SK-N-SH (cell line): ENCODE data around the gene TBL1Y. TPM values are rescaled to one million over a fixed set of nuclear protein-coding genes. Genes with fewer than 3 reads are reported as not detected.

Experiments used
- CTCF ChIA-PET: fragments of 300-600, 350-600 bp; formaldehyde crosslinking; extraction: SDS; loops from one replicate; lab custom pipeline; 2021; lab: Yijun Ruan, JAX
- POLR2A ChIA-PET: fragments of 350-600 bp; sonication (Branson Sonifier 250); formaldehyde crosslinking; extraction: SDS; loops from one replicate; lab custom pipeline; 2020; ENCODE audit warnings: antibody characterized with exemption, inconsistent platforms; lab: Yijun Ruan, JAX
- DNase-seq: peaks from one replicate; pipeline ENCODE4 v3.0.0; 2012
- H2AFZ ChIP-seq: fragments of 200-600 bp; sonication (generic); 2 replicates; pipeline ENCODE4 v1.8.1; 2016; ENCODE audit warnings: antibody characterized with exemption, mild to moderate bottlenecking, low read depth
- H3F3A ChIP-seq: fragments of 200-600 bp; sonication (generic); replicated peaks from 2 replicates; pipeline ENCODE3; 2016; ENCODE audit warnings: antibody characterized with exemption, mild to moderate bottlenecking; ENCODE audit not compliant: insufficient read depth
- H3K27ac ChIP-seq, 2 experiments: fragments of 200-500 bp in 1 of 2; fragments of 200-600 bp in 1 of 2; sonication (Bioruptor generic) in 1 of 2; sonication (generic), shearing (Covaris generic) in 1 of 2; 2 replicates each; pipeline versions ENCODE4 v1.5.1 to v1.6.1; 2014 to 2016; ENCODE audit warnings: low read depth in 2 of 2, inconsistent platforms in 1 of 2, low read length in 1 of 2, mild to moderate bottlenecking in 1 of 2, mixed read lengths in 1 of 2
- H3K27me3 ChIP-seq: fragments of 200-600 bp; sonication (generic), shearing (Covaris generic); 2 replicates; pipeline ENCODE4 v1.6.1; 2016; ENCODE audit warnings: mixed run types; ENCODE audit not compliant: insufficient read depth
- H3K36me3 ChIP-seq, 2 experiments: fragments of 200-500 bp in 1 of 2; fragments of 200-600 bp in 1 of 2; sonication (Bioruptor generic) in 1 of 2; sonication (generic) in 1 of 2; replicated peaks in 1 of 2; 2 replicates each; pipeline versions ENCODE3 to v1.5.1; 2014 to 2016; ENCODE audit warnings: low read length in 1 of 2, mild to moderate bottlenecking in 1 of 2; ENCODE audit not compliant: insufficient read depth in 2 of 2, control insufficient read depth in 1 of 2
- H3K4me1 ChIP-seq, 2 experiments: fragments of 200-500 bp in 1 of 2; fragments of 200-600 bp in 1 of 2; sonication (Bioruptor generic) in 1 of 2; sonication (generic), shearing (Covaris generic) in 1 of 2; 2 replicates each; pipeline versions ENCODE4 v1.5.1 to v1.6.1; 2014 to 2016; ENCODE audit warnings: low read depth in 1 of 2, low read length in 1 of 2, mixed run types in 1 of 2; ENCODE audit not compliant: insufficient read depth in 2 of 2, control insufficient read depth in 1 of 2
- H3K4me2 ChIP-seq: fragments of 200-600 bp; sonication (generic), shearing (Covaris generic); 2 replicates; pipeline ENCODE4 v1.6.1; 2017; ENCODE audit warnings: mixed run types
- H3K4me3 ChIP-seq, 2 experiments: fragments of 200-500 bp in 1 of 2; fragments of 200-600 bp in 1 of 2; sonication (Bioruptor generic) in 1 of 2; sonication (generic), shearing (Covaris generic) in 1 of 2; 2 replicates each; pipeline versions ENCODE4 v1.5.1 to v1.8.1; 2014 to 2016; ENCODE audit warnings: low read depth in 2 of 2, inconsistent platforms in 1 of 2, low read length in 1 of 2, mild to moderate bottlenecking in 1 of 2, mixed read lengths in 1 of 2, moderate library complexity in 1 of 2
- H3K79me2 ChIP-seq: fragments of 200-600 bp; sonication (generic); 2 replicates; pipeline ENCODE4 v1.8.1; 2017; ENCODE audit warnings: mild to moderate bottlenecking; ENCODE audit not compliant: insufficient read depth
- H3K9ac ChIP-seq: fragments of 200-600 bp; sonication (generic); 2 replicates; pipeline ENCODE4 v1.6.1; 2017; ENCODE audit warnings: mixed run types
- H3K9me2 ChIP-seq: fragments of 200-600 bp; sonication (generic); 2 replicates; pipeline ENCODE4 v1.6.1; 2017; ENCODE audit warnings: mixed run types
- H3K9me3 ChIP-seq: fragments of 200-600 bp; sonication (generic); 2 replicates; pipeline ENCODE4 v1.6.1; 2017; ENCODE audit warnings: mixed run types, mild to moderate bottlenecking, moderate library complexity
- H4K20me1 ChIP-seq: fragments of 200-600 bp; sonication (generic); 2 replicates; pipeline ENCODE4 v1.6.1; 2017; ENCODE audit warnings: mild to moderate bottlenecking, mixed run types; ENCODE audit not compliant: insufficient read depth
- ELF1 ChIP-seq: IDR thresholded peaks from 2 replicates; pipeline ENCODE4 v1.4.0; 2012
- EP300 ChIP-seq, 2 experiments: IDR thresholded peaks; 2 replicates each; pipeline versions ENCODE4 v1.4.0 to v1.6.1; 2012; ENCODE audit warnings: borderline replicate concordance in 1 of 2, low read depth in 1 of 2, low read length in 1 of 2
- FOXJ3 ChIP-seq: sonication (generic); formaldehyde crosslinking; IDR thresholded peaks from 2 replicates; pipeline ENCODE4 v1.5.1; 2020; ENCODE audit warnings: mild to moderate bottlenecking, missing genetic modification reagents
- IRF3 ChIP-seq: fragments of 150-350 bp; IDR thresholded peaks from 2 replicates; pipeline ENCODE4 v1.6.1; 2016; ENCODE audit warnings: mild to moderate bottlenecking, low read depth, low read length
- JUND ChIP-seq: IDR thresholded peaks from 2 replicates; pipeline ENCODE4 v1.4.0; 2012
- MXI1 ChIP-seq: IDR thresholded peaks from 2 replicates; pipeline ENCODE4 v1.6.1; 2012; ENCODE audit warnings: mild to moderate bottlenecking, low read depth, low read length, improper control_type of control experiment
- PBX3 ChIP-seq: IDR thresholded peaks from 2 replicates; pipeline ENCODE4; 2012
- RFX5 ChIP-seq: IDR thresholded peaks from 2 replicates; pipeline ENCODE4 v1.6.1; 2012; ENCODE audit warnings: mild to moderate bottlenecking, improper control_type of control experiment, low read length
- SIN3A ChIP-seq: IDR thresholded peaks from 2 replicates; pipeline ENCODE4 v1.6.1; 2012; ENCODE audit warnings: low read depth, mild to moderate bottlenecking, low read length, moderate library complexity, borderline replicate concordance
- SMC3 ChIP-seq: IDR thresholded peaks from 2 replicates; pipeline ENCODE4 v1.6.1; 2012; ENCODE audit warnings: low read depth, low read length, improper control_type of control experiment
- USF1 ChIP-seq: IDR thresholded peaks from 2 replicates; pipeline ENCODE4 v1.4.0; 2012; ENCODE audit warnings: low read depth, borderline replicate concordance
- USF2 ChIP-seq: fragments of 150-350 bp; IDR thresholded peaks from 2 replicates; pipeline ENCODE4 v1.6.1; 2017; ENCODE audit warnings: antibody characterized with exemption, low read length, low read depth, borderline replicate concordance
- WGBS: methylation state at CpG from one replicate; pipeline ENCODE4 v1.1.6; 2017; ENCODE audit warnings: low lambda C conversion rate; 5-methylcytosine and 5-hydroxymethylcytosine counted together
- polyA plus RNA-seq, 3 experiments: library from polyadenylated mRNA; depleted of rRNA; stranded (reverse); fragments of >200 nt; gene quantifications; 2 replicates each; pipeline ENCODE4 v1.2.3, GENCODE V29; 2012
- TF ChIP-seq, protein P1 (sequence below): fragments of 200-600 bp; sonication (generic); IDR thresholded peaks from 2 replicates; pipeline ENCODE4 v1.6.1; 2017; ENCODE audit warnings: antibody characterized with exemption, mild to moderate bottlenecking, moderate library complexity
- TF ChIP-seq, protein P2 (sequence below): IDR thresholded peaks from 2 replicates; pipeline ENCODE4 v1.4.0; 2012; ENCODE audit warnings: low read depth

The TBL1Y gene
- polyA plus RNA-seq (2012; rRNA removed): not detected in 2 replicates
- polyA plus RNA-seq (2012; cell fraction: cytosol; rRNA removed): not detected in 2 replicates
- polyA plus RNA-seq (2012; cell fraction: nucleus; rRNA removed): not detected in 2 replicates

- H3K4me1 ChIP-seq: no peaks in the 10 kb centered on the region
- H3F3A ChIP-seq: no peaks in the 10 kb centered on the region
- POLR2A ChIA-PET: no interaction called here
- no peak within 1 kb of the TSS for H3K4me2 ChIP-seq
- no peaks in the 10 kb centered on the region for H3K36me3 ChIP-seq
- no peaks in the 10 kb centered on the region for H3K79me2 ChIP-seq
- H3K9me3 ChIP-seq: no peaks in the 10 kb centered on the region
- WGBS: no CpG with 5 or more reads among the region's 91 CpGs
- H3K9ac ChIP-seq: no peak within 1 kb of the TSS
- CTCF ChIA-PET: no interaction called here
- H3K9me2 ChIP-seq: no peaks in the 10 kb centered on the region
- H3K27me3 ChIP-seq: no peaks in the 10 kb centered on the region
- H3K4me3 ChIP-seq: no peak within 1 kb of the TSS
- H3K27ac ChIP-seq: no peak within 1 kb of the TSS
- H2AFZ ChIP-seq: no peak within 1 kb of the TSS
- H4K20me1 ChIP-seq: no peaks in the 10 kb centered on the region
- no peak for DNase-seq
- TF ChIP-seq ELF1 (no peak), USF2 (no peak), PBX3 (no peak), IRF3 (no peak), EP300 (IDR thresholded peaks at IDR 0.05; ENCODE audit: borderline replicate concordance in 1 of 2, low read depth in 1 of 2, low read length in 1 of 2) (no peak)
Observed at GRCh38 chrY:6910372-6911252, at the start of gene TBL1Y. Gene TBL1Y (plus strand): TSS chrY:6910697. CDS start chrY:7025085, 114,388 bp downstream.

GRCh38 chrY:6894496-6894895 is 16.0 kb upstream of the TBL1Y start:
- H3F3A ChIP-seq: no peaks in the 10 kb centered on the region
- H3K9me2 ChIP-seq: no peaks in the 10 kb centered on the region
- POLR2A ChIA-PET: no interaction called here
- no peaks in the 10 kb centered on the region for H3K79me2 ChIP-seq
- no peaks in the 10 kb centered on the region for H4K20me1 ChIP-seq
- H3K27me3 ChIP-seq: no peaks in the 10 kb centered on the region
- no CpG with 5 or more reads among the region's 3 CpGs for WGBS
- no peak overlapping the region for H3K9ac ChIP-seq
- DNase-seq: no peak
- no peaks in the 10 kb centered on the region for H3K4me1 ChIP-seq
- H3K27ac ChIP-seq: no peak overlapping the region
- H3K36me3 ChIP-seq: no peaks in the 10 kb centered on the region
- H3K9me3 ChIP-seq: no peaks in the 10 kb centered on the region
- no peak overlapping the region for H2AFZ ChIP-seq
- no peak overlapping the region for H3K4me2 ChIP-seq
- CTCF ChIA-PET: no interaction called here
- TF ChIP-seq MXI1 (no peak), SIN3A (no peak), SMC3 (no peak), RFX5 (no peak), USF1 (no peak), JUND (no peak), FOXJ3 (CRISPR knock-in tag) (no peak)
- TF ChIP-seq, protein P1, sequence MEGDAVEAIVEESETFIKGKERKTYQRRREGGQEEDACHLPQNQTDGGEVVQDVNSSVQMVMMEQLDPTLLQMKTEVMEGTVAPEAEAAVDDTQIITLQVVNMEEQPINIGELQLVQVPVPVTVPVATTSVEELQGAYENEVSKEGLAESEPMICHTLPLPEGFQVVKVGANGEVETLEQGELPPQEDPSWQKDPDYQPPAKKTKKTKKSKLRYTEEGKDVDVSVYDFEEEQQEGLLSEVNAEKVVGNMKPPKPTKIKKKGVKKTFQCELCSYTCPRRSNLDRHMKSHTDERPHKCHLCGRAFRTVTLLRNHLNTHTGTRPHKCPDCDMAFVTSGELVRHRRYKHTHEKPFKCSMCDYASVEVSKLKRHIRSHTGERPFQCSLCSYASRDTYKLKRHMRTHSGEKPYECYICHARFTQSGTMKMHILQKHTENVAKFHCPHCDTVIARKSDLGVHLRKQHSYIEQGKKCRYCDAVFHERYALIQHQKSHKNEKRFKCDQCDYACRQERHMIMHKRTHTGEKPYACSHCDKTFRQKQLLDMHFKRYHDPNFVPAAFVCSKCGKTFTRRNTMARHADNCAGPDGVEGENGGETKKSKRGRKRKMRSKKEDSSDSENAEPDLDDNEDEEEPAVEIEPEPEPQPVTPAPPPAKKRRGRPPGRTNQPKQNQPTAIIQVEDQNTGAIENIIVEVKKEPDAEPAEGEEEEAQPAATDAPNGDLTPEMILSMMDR: no peak
- TF ChIP-seq, protein P2, sequence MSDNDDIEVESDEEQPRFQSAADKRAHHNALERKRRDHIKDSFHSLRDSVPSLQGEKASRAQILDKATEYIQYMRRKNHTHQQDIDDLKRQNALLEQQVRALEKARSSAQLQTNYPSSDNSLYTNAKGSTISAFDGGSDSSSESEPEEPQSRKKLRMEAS: no peak
- H3K4me3 ChIP-seq: no peak overlapping the region
